ENCODE data around the gene ASPSCR1. TPM values are rescaled to one million over a fixed set of nuclear protein-coding genes. Genes with fewer than 3 reads are reported as not detected.

Gene ASPSCR1
- total RNA-seq, 1 donor from 2014 or later = 35.6 TPM

GRCh38 chr17:82024859-82025258 lies 47.4 kb downstream of the ASPSCR1 start:
- H3K27ac Mint-ChIP-seq = no peak overlapping the region

GRCh38 chr17:82025401-82026107 lies 48.1 kb downstream of the ASPSCR1 start:
- no peak overlapping the region for H3K27ac Mint-ChIP-seq
- no peaks in the 10 kb centered on the region for H3K27me3 Mint-ChIP-seq
- H3K36me3 Mint-ChIP-seq = no peaks in the 10 kb centered on the region
- H3K9me3 Mint-ChIP-seq = no peaks in the 10 kb centered on the region
- TF ChIP-seq CTCF (conservative IDR thresholded peaks at IDR 0.05) = no peak
- no peak overlapping the region for H3K4me3 Mint-ChIP-seq
- peaks cover 12% of the 10 kb centered on the region for H3K4me1 Mint-ChIP-seq (ENCODE audit: unreplicated experiment)
- no peak for DNase-seq (ENCODE audit: extremely low spot score, unreplicated experiment)

More at GRCh38 chr17:82024859-82025258, 47.4 kb downstream of the ASPSCR1 start:
- Mint-ChIP-seq H3K4me3 (no peak overlapping the region), H3K9me3 (no peaks in the 10 kb centered on the region), H3K27me3 (no peaks in the 10 kb centered on the region), H3K36me3 (no peaks in the 10 kb centered on the region), H3K4me1 (ENCODE audit: unreplicated experiment) (peaks cover 12% of the 10 kb centered on the region)
- DNase-seq (ENCODE audit: extremely low spot score, unreplicated experiment) = no peak
- TF ChIP-seq CTCF (conservative IDR thresholded peaks at IDR 0.05) = no peak

- H3K4me1 Mint-ChIP-seq (ENCODE audit: unreplicated experiment) = peaks cover 6% of the 10 kb centered on the region
- H3K27ac Mint-ChIP-seq = no peak overlapping the region
- H3K27me3 Mint-ChIP-seq = no peaks in the 10 kb centered on the region
- no peak overlapping the region for H3K4me3 Mint-ChIP-seq
- no peak for DNase-seq (ENCODE audit: extremely low spot score, unreplicated experiment)
- no peak for TF ChIP-seq CTCF (conservative IDR thresholded peaks at IDR 0.05)
- H3K36me3 Mint-ChIP-seq = no peaks in the 10 kb centered on the region
- no peaks in the 10 kb centered on the region for H3K9me3 Mint-ChIP-seq
These were observed 50.8 kb downstream of the ASPSCR1 start for GRCh38 chr17:82028246-82028645.

- no peak overlapping the region for H3K27ac Mint-ChIP-seq
- no peak for DNase-seq (ENCODE audit: extremely low spot score, unreplicated experiment)
- peak overlapping the region; percentile 59 for H3K4me3 Mint-ChIP-seq
- no peaks in the 10 kb centered on the region for H3K36me3 Mint-ChIP-seq
- peaks cover 6% of the 10 kb centered on the region for H3K4me1 Mint-ChIP-seq (ENCODE audit: unreplicated experiment)
- TF ChIP-seq CTCF (conservative IDR thresholded peaks at IDR 0.05) = no peak
- H3K27me3 Mint-ChIP-seq = no peaks in the 10 kb centered on the region
- no peaks in the 10 kb centered on the region for H3K9me3 Mint-ChIP-seq
These were observed 51.5 kb downstream of the ASPSCR1 start for GRCh38 chr17:82028966-82029365.

GRCh38 chr17:82029391-82029790 lies 52.0 kb downstream of the ASPSCR1 start:
- peak overlapping the region; percentile 76 for H3K4me3 Mint-ChIP-seq
- DNase-seq (ENCODE audit: extremely low spot score, unreplicated experiment) = no peak
- TF ChIP-seq CTCF (conservative IDR thresholded peaks at IDR 0.05) = no peak
- no peaks in the 10 kb centered on the region for H3K9me3 Mint-ChIP-seq
- no peaks in the 10 kb centered on the region for H3K27me3 Mint-ChIP-seq
- H3K27ac Mint-ChIP-seq = no peak overlapping the region
- H3K36me3 Mint-ChIP-seq = no peaks in the 10 kb centered on the region
- peaks cover 4% of the 10 kb centered on the region for H3K4me1 Mint-ChIP-seq (ENCODE audit: unreplicated experiment)

Measured in type B pancreatic cell (in vitro differentiated cells).